Esophagus squamous epithelium (tissue), 4 donors: ENCODE measurements around the gene UGT1A5.

Experiments
- POLR2A ChIP-seq, 4 donors: fragments of 450-650 bp; IDR thresholded peaks; one replicate each; pipeline ENCODE4 v1.6.1; 2017; ENCODE audit warnings: antibody characterized with exemption in 4 of 4, mild to moderate bottlenecking in 4 of 4, moderate library complexity in 3 of 4
- TF ChIP-seq, protein P1 (sequence below), 6 experiments: fragments of 450-650 bp in 4 of 6; fragments of 200-600 bp in 2 of 6; sonication (generic) in 2 of 6; IDR thresholded peaks; one replicate each; pipeline ENCODE4 v1.5.1; 2016 to 2019; ENCODE audit warnings: antibody characterized with exemption in 6 of 6, mild to moderate bottlenecking in 4 of 6, moderate library complexity in 4 of 6

DNA sequence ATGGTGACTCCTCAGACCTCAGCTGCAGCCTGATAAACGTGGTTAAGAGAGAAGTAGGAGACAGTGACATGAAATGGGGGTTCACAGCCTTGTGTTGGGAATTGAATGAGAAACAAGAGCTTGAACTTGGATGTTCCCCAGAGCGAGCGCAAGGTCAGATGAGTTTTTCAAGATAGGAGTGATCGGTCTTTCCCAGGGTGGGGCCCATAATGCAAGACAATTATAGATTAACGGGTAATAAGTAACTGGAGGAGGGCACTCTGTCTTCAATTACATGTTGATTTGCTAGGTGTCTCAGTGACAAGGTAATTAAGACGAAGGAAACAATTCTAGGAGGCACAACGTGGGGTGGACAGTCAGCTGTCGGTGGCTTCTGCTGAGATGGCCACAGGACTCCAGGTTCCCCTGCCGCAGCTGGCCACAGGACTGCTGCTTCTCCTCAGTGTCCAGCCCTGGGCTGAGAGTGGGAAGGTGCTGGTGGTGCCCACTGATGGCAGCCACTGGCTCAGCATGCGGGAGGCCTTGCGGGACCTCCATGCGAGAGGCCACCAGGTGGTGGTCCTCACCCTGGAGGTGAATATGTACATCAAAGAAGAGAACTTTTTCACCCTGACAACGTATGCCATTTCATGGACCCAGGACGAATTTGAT is at the start of gene UGT1A5:
- TF ChIP-seq, protein P1, sequence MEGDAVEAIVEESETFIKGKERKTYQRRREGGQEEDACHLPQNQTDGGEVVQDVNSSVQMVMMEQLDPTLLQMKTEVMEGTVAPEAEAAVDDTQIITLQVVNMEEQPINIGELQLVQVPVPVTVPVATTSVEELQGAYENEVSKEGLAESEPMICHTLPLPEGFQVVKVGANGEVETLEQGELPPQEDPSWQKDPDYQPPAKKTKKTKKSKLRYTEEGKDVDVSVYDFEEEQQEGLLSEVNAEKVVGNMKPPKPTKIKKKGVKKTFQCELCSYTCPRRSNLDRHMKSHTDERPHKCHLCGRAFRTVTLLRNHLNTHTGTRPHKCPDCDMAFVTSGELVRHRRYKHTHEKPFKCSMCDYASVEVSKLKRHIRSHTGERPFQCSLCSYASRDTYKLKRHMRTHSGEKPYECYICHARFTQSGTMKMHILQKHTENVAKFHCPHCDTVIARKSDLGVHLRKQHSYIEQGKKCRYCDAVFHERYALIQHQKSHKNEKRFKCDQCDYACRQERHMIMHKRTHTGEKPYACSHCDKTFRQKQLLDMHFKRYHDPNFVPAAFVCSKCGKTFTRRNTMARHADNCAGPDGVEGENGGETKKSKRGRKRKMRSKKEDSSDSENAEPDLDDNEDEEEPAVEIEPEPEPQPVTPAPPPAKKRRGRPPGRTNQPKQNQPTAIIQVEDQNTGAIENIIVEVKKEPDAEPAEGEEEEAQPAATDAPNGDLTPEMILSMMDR (IDR thresholded peaks at IDR 0.05) = no peak
- no peak for TF ChIP-seq POLR2A (IDR thresholded peaks at IDR 0.05)
